Adipocyte (in vitro differentiated cells): Measurements from ENCODE around the gene NUP214.
"Not testable (repeated sequence)": the region's sequence is repeated elsewhere in the genome, so short reads cannot be mapped to it uniquely, and the experiment has no call there.

Source experiments
- DNase-seq: peaks from one replicate; pipeline ENCODE4 v3.0.0-alpha.2; 2015; ENCODE audit warnings: low read depth
- H3K27me3 ChIP-seq: replicated peaks from 2 replicates; pipeline ENCODE4 v1.7.0; 2013; ENCODE audit warnings: mild to moderate bottlenecking, low read length, moderate library complexity; ENCODE audit not compliant: control insufficient read depth, insufficient read depth
- H3K36me3 ChIP-seq: 2 replicates; pipeline ENCODE4 v1.7.0; 2013; ENCODE audit warnings: low read length, mild to moderate bottlenecking, moderate library complexity; ENCODE audit not compliant: control insufficient read depth, insufficient read depth, severe bottlenecking
- H3K4me1 ChIP-seq: 2 replicates; pipeline ENCODE4 v1.7.0; 2013; ENCODE audit warnings: mild to moderate bottlenecking, low read length, moderate library complexity; ENCODE audit not compliant: control insufficient read depth, insufficient read depth
- H3K4me3 ChIP-seq: 2 replicates; pipeline ENCODE4 v1.7.0; 2013; ENCODE audit warnings: mild to moderate bottlenecking, low read length, moderate library complexity
- H3K9ac ChIP-seq: 2 replicates; pipeline ENCODE4 v1.7.0; 2013; ENCODE audit warnings: mild to moderate bottlenecking, low read length, moderate library complexity
- H3K9me3 ChIP-seq: 2 replicates; pipeline ENCODE4 v1.7.0; 2013; ENCODE audit warnings: mild to moderate bottlenecking, low read length, moderate library complexity; ENCODE audit not compliant: control insufficient read depth

The NUP214 gene

GRCh38 chr9:131239161-131239975, 114.0 kb downstream of the NUP214 start:
- no peak overlapping the region for H3K9ac ChIP-seq

GRCh38 chr9:131240047-131240921, 114.9 kb downstream of the NUP214 start:
- Histone ChIP-seq H3K4me1 (peaks cover 14% of the 10 kb centered on the region), H3K36me3 (no peaks in the 10 kb centered on the region), H3K9me3 (no peaks in the 10 kb centered on the region), H3K4me3 (no peak overlapping the region), H3K27me3 (no peaks in the 10 kb centered on the region), H3K9ac (no peak overlapping the region)
- DNase-seq = no peak

More at GRCh38 chr9:131239161-131239975, 114.0 kb downstream of the NUP214 start:
- Histone ChIP-seq H3K4me3 (no peak overlapping the region), H3K36me3 (peaks cover 5% of the 10 kb centered on the region), H3K9me3 (no peaks in the 10 kb centered on the region), H3K27me3 (no peaks in the 10 kb centered on the region), H3K4me1 (peaks cover 14% of the 10 kb centered on the region)
- no peak for DNase-seq

GRCh38 chr9:131244331-131244730, 118.9 kb downstream of the NUP214 start:
- H3K4me3 ChIP-seq = not testable (repeated sequence)

GRCh38 chr9:131246618-131247017, 121.2 kb downstream of the NUP214 start:
- Histone ChIP-seq H3K36me3 (no peaks in the 10 kb centered on the region), H3K9me3 (no peaks in the 10 kb centered on the region), H3K27me3 (no peaks in the 10 kb centered on the region), H3K9ac (no peak overlapping the region), H3K4me1 (no peaks in the 10 kb centered on the region), H3K4me3 (no peak overlapping the region)
- no peak for DNase-seq

More at GRCh38 chr9:131244331-131244730, 118.9 kb downstream of the NUP214 start:
- not testable (repeated sequence) for DNase-seq, H3K27me3 ChIP-seq, H3K9me3 ChIP-seq, H3K9ac ChIP-seq, H3K36me3 ChIP-seq, H3K4me1 ChIP-seq

- no peaks in the 10 kb centered on the region for H3K36me3 ChIP-seq
- no peak overlapping the region for H3K4me3 ChIP-seq
- H3K4me1 ChIP-seq = peaks cover 11% of the 10 kb centered on the region
- H3K9me3 ChIP-seq = no peaks in the 10 kb centered on the region
- no peaks in the 10 kb centered on the region for H3K27me3 ChIP-seq
- DNase-seq = no peak
- H3K9ac ChIP-seq = no peak overlapping the region
Measured at GRCh38 chr9:131252120-131252519, 126.7 kb downstream of the NUP214 start.

GRCh38 chr9:131253891-131254491, 128.6 kb downstream of the NUP214 start:
- no peak overlapping the region for H3K4me3 ChIP-seq
- H3K9me3 ChIP-seq = no peaks in the 10 kb centered on the region
- no peaks in the 10 kb centered on the region for H3K36me3 ChIP-seq
- H3K9ac ChIP-seq = no peak overlapping the region
- no peaks in the 10 kb centered on the region for H3K27me3 ChIP-seq
- H3K4me1 ChIP-seq = peaks cover 14% of the 10 kb centered on the region
- peak; percentile 34 for DNase-seq

GRCh38 chr9:131254626-131255025, 129.2 kb downstream of the NUP214 start:
- no peak for DNase-seq
- H3K27me3 ChIP-seq = no peaks in the 10 kb centered on the region
- H3K4me3 ChIP-seq = no peak overlapping the region
- H3K36me3 ChIP-seq = no peaks in the 10 kb centered on the region
- no peaks in the 10 kb centered on the region for H3K9me3 ChIP-seq
- H3K9ac ChIP-seq = no peak overlapping the region
- H3K4me1 ChIP-seq = peaks cover 14% of the 10 kb centered on the region

GRCh38 chr9:131255676-131256197, 130.4 kb downstream of the NUP214 start:
- Histone ChIP-seq H3K27me3 (no peaks in the 10 kb centered on the region), H3K9me3 (no peaks in the 10 kb centered on the region), H3K4me3 (no peak overlapping the region), H3K4me1 (peaks cover 14% of the 10 kb centered on the region), H3K9ac (no peak overlapping the region), H3K36me3 (no peaks in the 10 kb centered on the region)
- no peak for DNase-seq

- Histone ChIP-seq H3K27me3 (no peaks in the 10 kb centered on the region), H3K9me3 (no peaks in the 10 kb centered on the region)
- no peak for DNase-seq
Measured at GRCh38 chr9:131257266-131258025, 132.1 kb downstream of the NUP214 start.

GRCh38 chr9:131258186-131258585, 132.8 kb downstream of the NUP214 start:
- Histone ChIP-seq H3K4me1 (peaks cover 14% of the 10 kb centered on the region), H3K27me3 (no peaks in the 10 kb centered on the region), H3K9ac (no peak overlapping the region), H3K4me3 (no peak overlapping the region), H3K9me3 (no peaks in the 10 kb centered on the region), H3K36me3 (no peaks in the 10 kb centered on the region)
- DNase-seq = no peak

More at GRCh38 chr9:131257266-131258025, 132.1 kb downstream of the NUP214 start:
- Histone ChIP-seq H3K36me3 (no peaks in the 10 kb centered on the region), H3K4me1 (peaks cover 14% of the 10 kb centered on the region), H3K4me3 (no peak overlapping the region), H3K9ac (no peak overlapping the region)
